ENCODE results near the gene PPP4R4. TPM values are rescaled to one million over a fixed set of nuclear protein-coding genes. Genes with fewer than 3 reads are reported as not detected.

PPP4R4 gene
- total RNA-seq, 1 experiment from 2014 or later, result 3.9 TPM

DNA sequence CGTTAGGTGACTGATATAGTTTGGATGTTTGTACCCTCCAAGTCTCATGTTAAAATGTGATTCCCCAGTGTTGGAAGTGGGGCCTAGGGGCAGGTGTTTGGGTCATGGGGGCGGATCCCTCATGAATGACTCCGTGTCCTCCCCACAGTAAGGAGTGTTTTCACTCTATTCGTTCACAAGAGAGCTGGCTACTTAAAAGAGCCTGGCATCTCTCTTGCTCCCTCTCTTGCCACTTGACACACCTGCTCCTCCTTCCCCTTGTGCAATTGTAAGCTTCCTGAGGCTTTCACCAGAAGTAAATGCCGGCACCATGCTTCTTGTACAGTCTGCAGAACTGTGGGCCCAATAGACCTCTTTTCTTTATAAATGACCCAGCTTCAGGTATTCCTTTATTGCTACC lies 47.3 kb upstream of the PPP4R4 start:
- Histone ChIP-seq H3K9ac (ENCODE audit: extremely low read depth, insufficient read length, low read length) (no peak overlapping the region), H2BK120ac (ENCODE audit: low read depth, low read length, poor library complexity, severe bottlenecking) (no peak overlapping the region), H3K4me1 (ENCODE audit: insufficient read depth, low read length) (no peaks in the 10 kb centered on the region; the same call in 1 of the 2 replicates), H3K23me2 (ENCODE audit: insufficient read length, low read depth, low read length, poor library complexity, severe bottlenecking) (peaks cover 7% of the 10 kb centered on the region), H2AFZ (ENCODE audit: low read length) (no peak overlapping the region), H4K91ac (ENCODE audit: insufficient read length, low read depth, low read length) (no peak overlapping the region), H4K8ac (replicated peaks; ENCODE audit: insufficient read length, low read depth, low read length) (no peak overlapping the region), H4K5ac (ENCODE audit: insufficient read length, low read depth, low read length) (no peak overlapping the region), H3K18ac (ENCODE audit: insufficient read length, low read depth, low read length) (no peak overlapping the region), H3K27ac (ENCODE audit: insufficient read length, low read depth, low read length) (no peak overlapping the region), H3K14ac (ENCODE audit: insufficient read depth, low read length) (no peak overlapping the region), H3K23ac (ENCODE audit: insufficient read length, low read depth, low read length) (no peak overlapping the region), H3K4ac (ENCODE audit: low read depth, low read length) (no peak overlapping the region), H3K79me1 (ENCODE audit: insufficient read depth, low read depth, low read length, poor library complexity, severe bottlenecking) (no peaks in the 10 kb centered on the region), H3K79me2 (ENCODE audit: insufficient read depth, low read length) (no peaks in the 10 kb centered on the region), H3K9me3 (ENCODE audit: control insufficient read depth, low read depth, low read length) (no peaks in the 10 kb centered on the region), H3K27me3 (ENCODE audit: insufficient read depth, low read length) (no peaks in the 10 kb centered on the region), H2BK12ac (ENCODE audit: insufficient read length, low read depth, low read length) (no peak overlapping the region), H3K4me2 (ENCODE audit: insufficient read depth, insufficient read length, low read length) (no peak overlapping the region), H3K56ac (ENCODE audit: insufficient read length, low read depth, low read length) (no peak overlapping the region), H2BK5ac (ENCODE audit: insufficient read length, low read length) (no peak overlapping the region), H2AK5ac (ENCODE audit: insufficient read length, low read length) (no peak overlapping the region), H2BK20ac (ENCODE audit: low read depth, low read length, poor library complexity, severe bottlenecking) (no peak overlapping the region), H3T11ph (ENCODE audit: low read length) (no peak overlapping the region), H2BK15ac (ENCODE audit: low read depth, low read length) (no peak overlapping the region), H4K20me1 (ENCODE audit: control insufficient read depth, insufficient read depth, insufficient read length) (no peaks in the 10 kb centered on the region)
- no peak overlapping the region for H3K27ac Mint-ChIP-seq
- H3K4me3 Mint-ChIP-seq, result no peak overlapping the region
- TF ChIP-seq, protein P1, sequence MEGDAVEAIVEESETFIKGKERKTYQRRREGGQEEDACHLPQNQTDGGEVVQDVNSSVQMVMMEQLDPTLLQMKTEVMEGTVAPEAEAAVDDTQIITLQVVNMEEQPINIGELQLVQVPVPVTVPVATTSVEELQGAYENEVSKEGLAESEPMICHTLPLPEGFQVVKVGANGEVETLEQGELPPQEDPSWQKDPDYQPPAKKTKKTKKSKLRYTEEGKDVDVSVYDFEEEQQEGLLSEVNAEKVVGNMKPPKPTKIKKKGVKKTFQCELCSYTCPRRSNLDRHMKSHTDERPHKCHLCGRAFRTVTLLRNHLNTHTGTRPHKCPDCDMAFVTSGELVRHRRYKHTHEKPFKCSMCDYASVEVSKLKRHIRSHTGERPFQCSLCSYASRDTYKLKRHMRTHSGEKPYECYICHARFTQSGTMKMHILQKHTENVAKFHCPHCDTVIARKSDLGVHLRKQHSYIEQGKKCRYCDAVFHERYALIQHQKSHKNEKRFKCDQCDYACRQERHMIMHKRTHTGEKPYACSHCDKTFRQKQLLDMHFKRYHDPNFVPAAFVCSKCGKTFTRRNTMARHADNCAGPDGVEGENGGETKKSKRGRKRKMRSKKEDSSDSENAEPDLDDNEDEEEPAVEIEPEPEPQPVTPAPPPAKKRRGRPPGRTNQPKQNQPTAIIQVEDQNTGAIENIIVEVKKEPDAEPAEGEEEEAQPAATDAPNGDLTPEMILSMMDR (conservative IDR thresholded peaks at IDR 0.05), result no peak
- peaks cover 8% of the 10 kb centered on the region for H3K27me3 Mint-ChIP-seq (ENCODE audit: low read depth)
- peak; percentile 2 for DNase-seq
- H3K36me3 Mint-ChIP-seq (ENCODE audit: insufficient read depth in 1 of 3, low read depth in 3 of 3), result no peaks in the 10 kb centered on the region
- no peaks in the 10 kb centered on the region for H3K9me3 Mint-ChIP-seq
- H3K4me1 Mint-ChIP-seq, result peaks cover 16% of the 10 kb centered on the region in 2 experiments
- no CpG with 5 or more reads among the region's 5 CpGs for WGBS (ENCODE audit: extremely low coverage, insufficient read length, low lambda C conversion rate)
